Measurements from ENCODE around the gene BCL2L12. TPM values are rescaled to one million over a fixed set of nuclear protein-coding genes. Genes with fewer than 3 reads are reported as not detected.

Gene BCL2L12
- total RNA-seq, 1 donor from 2014 or later: 14.7 TPM

- TF ChIP-seq POLR2AphosphoS5 (IDR thresholded peaks at IDR 0.05; ENCODE audit: insufficient read depth in 1 of 2, low read depth in 1 of 2): no peak
- TF ChIP-seq CTCF (IDR thresholded peaks at IDR 0.05): no peak
- TF ChIP-seq POLR2A (IDR thresholded peaks at IDR 0.05): no peak
- Histone ChIP-seq H3K27me3 (no peaks in the 10 kb centered on the region), H3K4me1 (no peaks in the 10 kb centered on the region), H3K4me3 (no peak overlapping the region), H3K27ac (no peak overlapping the region), H3K9me3 (no peaks in the 10 kb centered on the region), H3K36me3 (no peaks in the 10 kb centered on the region)
- intact Hi-C loops (cut with DNase I): no loop called here
- DNase-seq (ENCODE audit: extremely low spot score in 2 of 2): no peak
Measured at GRCh38 chr19:49699364-49699763, 33.6 kb downstream of the BCL2L12 start.

GRCh38 chr19:49700563-49700962 lies 34.8 kb downstream of the BCL2L12 start:
- no peaks in the 10 kb centered on the region for H3K36me3 ChIP-seq
- intact Hi-C loops (cut with DNase I): no loop called here
- H3K4me1 ChIP-seq: no peaks in the 10 kb centered on the region
- H3K27ac ChIP-seq: no peak overlapping the region
- no peaks in the 10 kb centered on the region for H3K9me3 ChIP-seq
- no peak for DNase-seq (ENCODE audit: extremely low spot score in 2 of 2)
- H3K4me3 ChIP-seq: no peak overlapping the region
- H3K27me3 ChIP-seq: no peaks in the 10 kb centered on the region
- no peak for TF ChIP-seq CTCF (IDR thresholded peaks at IDR 0.05)
- no peak for TF ChIP-seq POLR2AphosphoS5 (IDR thresholded peaks at IDR 0.05; ENCODE audit: insufficient read depth in 1 of 2, low read depth in 1 of 2)
- TF ChIP-seq POLR2A (IDR thresholded peaks at IDR 0.05): no peak

GRCh38 chr19:49701271-49701786 lies 35.6 kb downstream of the BCL2L12 start:
- no peaks in the 10 kb centered on the region for H3K27me3 ChIP-seq
- H3K4me3 ChIP-seq: no peak overlapping the region
- no peaks in the 10 kb centered on the region for H3K9me3 ChIP-seq
- H3K36me3 ChIP-seq: no peaks in the 10 kb centered on the region
- intact Hi-C loops (cut with DNase I): no loop called here
- TF ChIP-seq POLR2AphosphoS5 (IDR thresholded peaks at IDR 0.05; ENCODE audit: insufficient read depth in 1 of 2, low read depth in 1 of 2): no peak
- TF ChIP-seq POLR2A (IDR thresholded peaks at IDR 0.05): no peak
- TF ChIP-seq CTCF (IDR thresholded peaks at IDR 0.05): no peak
- H3K27ac ChIP-seq: no peak overlapping the region
- no peaks in the 10 kb centered on the region for H3K4me1 ChIP-seq
- no peak for DNase-seq (ENCODE audit: extremely low spot score in 2 of 2)

- no peaks in the 10 kb centered on the region for H3K27me3 ChIP-seq
Measured at GRCh38 chr19:49704888-49705642, 39.3 kb downstream of the BCL2L12 start.

More at GRCh38 chr19:49704888-49705642, 39.3 kb downstream of the BCL2L12 start:
- Histone ChIP-seq H3K4me3 (no peak overlapping the region), H3K4me1 (no peaks in the 10 kb centered on the region), H3K27ac (no peak overlapping the region), H3K9me3 (no peaks in the 10 kb centered on the region), H3K36me3 (no peaks in the 10 kb centered on the region)
- intact Hi-C loops (cut with DNase I): no loop called here
- TF ChIP-seq CTCF (IDR thresholded peaks at IDR 0.05) (no peak), POLR2AphosphoS5 (IDR thresholded peaks at IDR 0.05; ENCODE audit: insufficient read depth in 1 of 2, low read depth in 1 of 2) (no peak), POLR2A (IDR thresholded peaks at IDR 0.05) (no peak)
- no peak for DNase-seq (ENCODE audit: extremely low spot score in 2 of 2)

Data from vagina (tissue), 2 donors.